ENCODE data around the gene GCN1.

GCN1 gene

GRCh38 chr12:120101617-120102016, 92.9 kb downstream of the GCN1 start:
- Histone ChIP-seq H3K4me3 (ENCODE audit: low read depth in 1 of 5, low read length in 5 of 5) (peak overlapping the region in 2 of 5 donors; percentile 2 to 14), H3K27me3 (ENCODE audit: control insufficient read depth in 5 of 5, insufficient read depth in 4 of 5, low read length in 5 of 5) (no peaks in the 10 kb centered on the region), H3K9me3 (ENCODE audit: control insufficient read depth in 5 of 5, low read length in 5 of 5) (no peaks in the 10 kb centered on the region), H3K36me3 (ENCODE audit: control insufficient read depth in 5 of 5, insufficient read depth in 5 of 5, low read length in 5 of 5) (peaks cover 0 to 81% (median 59%) of the 10 kb centered on the region in 5 donors), H3K4me1 (ENCODE audit: control insufficient read depth in 5 of 5, insufficient read depth in 5 of 5, low read length in 5 of 5) (peaks cover 8 to 41% (median 31%) of the 10 kb centered on the region in 5 donors), H3K27ac (ENCODE audit: low read depth, low read length) (no peak overlapping the region), H3K9ac (ENCODE audit: low read length in 5 of 5) (peak overlapping the region in 3 of 5 donors; percentile 42 to 66 (median 50))

- Histone ChIP-seq H3K9ac (ENCODE audit: low read length in 5 of 5) (peak overlapping the region in 3 of 5 donors; percentile 42 to 66 (median 50)), H3K4me3 (ENCODE audit: low read depth in 1 of 5, low read length in 5 of 5) (peak overlapping the region in 2 of 5 donors; percentile 2 to 14), H3K36me3 (ENCODE audit: control insufficient read depth in 5 of 5, insufficient read depth in 5 of 5, low read length in 5 of 5) (peaks cover 0 to 83% (median 64%) of the 10 kb centered on the region in 5 donors), H3K9me3 (ENCODE audit: control insufficient read depth in 5 of 5, low read length in 5 of 5) (no peaks in the 10 kb centered on the region), H3K27ac (ENCODE audit: low read depth, low read length) (no peak overlapping the region), H3K27me3 (ENCODE audit: control insufficient read depth in 5 of 5, insufficient read depth in 4 of 5, low read length in 5 of 5) (no peaks in the 10 kb centered on the region), H3K4me1 (ENCODE audit: control insufficient read depth in 5 of 5, insufficient read depth in 5 of 5, low read length in 5 of 5) (peaks cover 8 to 45% (median 31%) of the 10 kb centered on the region in 5 donors)
Observed at GRCh38 chr12:120101182-120101581, 93.3 kb downstream of the GCN1 start.

GRCh38 chr12:120100630-120101029, 93.9 kb downstream of the GCN1 start:
- H3K27ac ChIP-seq (ENCODE audit: low read depth, low read length) = no peak overlapping the region

GRCh38 chr12:120099738-120100137, 94.8 kb downstream of the GCN1 start:
- Histone ChIP-seq H3K36me3 (ENCODE audit: control insufficient read depth in 5 of 5, insufficient read depth in 5 of 5, low read length in 5 of 5) (peaks cover 0 to 80% (median 64%) of the 10 kb centered on the region in 5 donors), H3K4me3 (ENCODE audit: low read depth in 1 of 5, low read length in 5 of 5) (no peak overlapping the region), H3K27ac (ENCODE audit: low read depth, low read length) (no peak overlapping the region), H3K9me3 (ENCODE audit: control insufficient read depth in 5 of 5, low read length in 5 of 5) (no peaks in the 10 kb centered on the region), H3K27me3 (ENCODE audit: control insufficient read depth in 5 of 5, insufficient read depth in 4 of 5, low read length in 5 of 5) (no peaks in the 10 kb centered on the region), H3K4me1 (ENCODE audit: control insufficient read depth in 5 of 5, insufficient read depth in 5 of 5, low read length in 5 of 5) (peaks cover 8 to 51% (median 33%) of the 10 kb centered on the region in 5 donors), H3K9ac (ENCODE audit: low read length in 5 of 5) (no peak overlapping the region)

More at GRCh38 chr12:120100630-120101029, 93.9 kb downstream of the GCN1 start:
- Histone ChIP-seq H3K9me3 (ENCODE audit: control insufficient read depth in 5 of 5, low read length in 5 of 5) (no peaks in the 10 kb centered on the region), H3K4me3 (ENCODE audit: low read depth in 1 of 5, low read length in 5 of 5) (no peak overlapping the region), H3K36me3 (ENCODE audit: control insufficient read depth in 5 of 5, insufficient read depth in 5 of 5, low read length in 5 of 5) (peaks cover 0 to 86% (median 68%) of the 10 kb centered on the region in 5 donors), H3K9ac (ENCODE audit: low read length in 5 of 5) (peak overlapping the region in 1 of 5 donors; percentile 5), H3K4me1 (ENCODE audit: control insufficient read depth in 5 of 5, insufficient read depth in 5 of 5, low read length in 5 of 5) (peaks cover 8 to 51% (median 33%) of the 10 kb centered on the region in 5 donors), H3K27me3 (ENCODE audit: control insufficient read depth in 5 of 5, insufficient read depth in 4 of 5, low read length in 5 of 5) (no peaks in the 10 kb centered on the region)

GRCh38 chr12:120098756-120099470, 95.6 kb downstream of the GCN1 start:
- Histone ChIP-seq H3K27me3 (ENCODE audit: control insufficient read depth in 5 of 5, insufficient read depth in 4 of 5, low read length in 5 of 5) (no peaks in the 10 kb centered on the region), H3K27ac (ENCODE audit: low read depth, low read length) (no peak overlapping the region), H3K9me3 (ENCODE audit: control insufficient read depth in 5 of 5, low read length in 5 of 5) (no peaks in the 10 kb centered on the region), H3K4me1 (ENCODE audit: control insufficient read depth in 5 of 5, insufficient read depth in 5 of 5, low read length in 5 of 5) (peaks cover 8 to 51% (median 33%) of the 10 kb centered on the region in 5 donors), H3K9ac (ENCODE audit: low read length in 5 of 5) (no peak overlapping the region), H3K4me3 (ENCODE audit: low read depth in 1 of 5, low read length in 5 of 5) (no peak overlapping the region), H3K36me3 (ENCODE audit: control insufficient read depth in 5 of 5, insufficient read depth in 5 of 5, low read length in 5 of 5) (peaks cover 0 to 80% (median 65%) of the 10 kb centered on the region in 5 donors)

GRCh38 chr12:120096671-120097202, 97.8 kb downstream of the GCN1 start:
- no peaks in the 10 kb centered on the region for H3K27me3 ChIP-seq (ENCODE audit: control insufficient read depth in 5 of 5, insufficient read depth in 4 of 5, low read length in 5 of 5)
- H3K9ac ChIP-seq (ENCODE audit: low read length in 5 of 5) = no peak overlapping the region
- no peak overlapping the region for H3K27ac ChIP-seq (ENCODE audit: low read depth, low read length)
- H3K36me3 ChIP-seq (ENCODE audit: control insufficient read depth in 5 of 5, insufficient read depth in 5 of 5, low read length in 5 of 5) = peaks cover 0 to 84% (median 58%) of the 10 kb centered on the region in 5 donors
- H3K4me1 ChIP-seq (ENCODE audit: control insufficient read depth in 5 of 5, insufficient read depth in 5 of 5, low read length in 5 of 5) = peaks cover 4 to 33% (median 19%) of the 10 kb centered on the region in 5 donors
- no peaks in the 10 kb centered on the region for H3K9me3 ChIP-seq (ENCODE audit: control insufficient read depth in 5 of 5, low read length in 5 of 5)
- H3K4me3 ChIP-seq (ENCODE audit: low read depth in 1 of 5, low read length in 5 of 5) = no peak overlapping the region

- Histone ChIP-seq H3K4me1 (ENCODE audit: control insufficient read depth in 5 of 5, insufficient read depth in 5 of 5, low read length in 5 of 5) (peaks cover 0 to 23% (median 9%) of the 10 kb centered on the region in 5 donors), H3K4me3 (ENCODE audit: low read depth in 1 of 5, low read length in 5 of 5) (no peak overlapping the region), H3K9me3 (ENCODE audit: control insufficient read depth in 5 of 5, low read length in 5 of 5) (no peaks in the 10 kb centered on the region), H3K27me3 (ENCODE audit: control insufficient read depth in 5 of 5, insufficient read depth in 4 of 5, low read length in 5 of 5) (no peaks in the 10 kb centered on the region), H3K27ac (ENCODE audit: low read depth, low read length) (no peak overlapping the region), H3K9ac (ENCODE audit: low read length in 5 of 5) (no peak overlapping the region), H3K36me3 (ENCODE audit: control insufficient read depth in 5 of 5, insufficient read depth in 5 of 5, low read length in 5 of 5) (peaks cover 0 to 82% (median 58%) of the 10 kb centered on the region in 5 donors)
Observed at GRCh38 chr12:120095736-120096135, 98.8 kb downstream of the GCN1 start.

GRCh38 chr12:120095331-120095730, 99.2 kb downstream of the GCN1 start:
- Histone ChIP-seq H3K27me3 (ENCODE audit: control insufficient read depth in 5 of 5, insufficient read depth in 4 of 5, low read length in 5 of 5) (no peaks in the 10 kb centered on the region), H3K4me3 (ENCODE audit: low read depth in 1 of 5, low read length in 5 of 5) (no peak overlapping the region), H3K4me1 (ENCODE audit: control insufficient read depth in 5 of 5, insufficient read depth in 5 of 5, low read length in 5 of 5) (peaks cover 0 to 19% (median 5%) of the 10 kb centered on the region in 5 donors), H3K9me3 (ENCODE audit: control insufficient read depth in 5 of 5, low read length in 5 of 5) (no peaks in the 10 kb centered on the region), H3K36me3 (ENCODE audit: control insufficient read depth in 5 of 5, insufficient read depth in 5 of 5, low read length in 5 of 5) (peaks cover 0 to 79% (median 56%) of the 10 kb centered on the region in 5 donors), H3K9ac (ENCODE audit: low read length in 5 of 5) (no peak overlapping the region), H3K27ac (ENCODE audit: low read depth, low read length) (no peak overlapping the region)

- Histone ChIP-seq H3K27ac (ENCODE audit: low read depth, low read length) (no peak overlapping the region), H3K9me3 (ENCODE audit: control insufficient read depth in 5 of 5, low read length in 5 of 5) (no peaks in the 10 kb centered on the region), H3K36me3 (ENCODE audit: control insufficient read depth in 5 of 5, insufficient read depth in 5 of 5, low read length in 5 of 5) (peaks cover 0 to 71% (median 50%) of the 10 kb centered on the region in 5 donors), H3K4me1 (ENCODE audit: control insufficient read depth in 5 of 5, insufficient read depth in 5 of 5, low read length in 5 of 5) (peaks cover 0 to 15% (median 3%) of the 10 kb centered on the region in 5 donors), H3K27me3 (ENCODE audit: control insufficient read depth in 5 of 5, insufficient read depth in 4 of 5, low read length in 5 of 5) (no peaks in the 10 kb centered on the region), H3K4me3 (ENCODE audit: low read depth in 1 of 5, low read length in 5 of 5) (no peak overlapping the region), H3K9ac (ENCODE audit: low read length in 5 of 5) (no peak overlapping the region)
Observed at GRCh38 chr12:120094485-120094884, 100.0 kb downstream of the GCN1 start.

All from subcutaneous abdominal adipose tissue (tissue), 5 donors.